Aorta (tissue), 5 donors: Measurements from ENCODE around the gene TRIM7. TPM values are rescaled to one million over a fixed set of nuclear protein-coding genes. Genes with fewer than 3 reads are reported as not detected.
"Not testable (repeated sequence)": the region's sequence is repeated elsewhere in the genome, so short reads cannot be mapped to it uniquely, and the experiment has no call there.

Experiments used
- ATAC-seq: fragments of 200-7000 bp; cut with Tn5 transposase; one replicate; pipeline ENCODE4 v1.9.1; 2022; ENCODE audit warnings: moderate library complexity; ENCODE audit not compliant: low FRiP score
- DNase-seq, 2 donors: peaks; one replicate each; pipeline ENCODE4 v3.0.0-alpha.2; 2020
- H3K27ac ChIP-seq, 2 donors: one replicate each; pipeline ENCODE4 v1.5.1; 2013; ENCODE audit warnings: low read length in 2 of 2, mild to moderate bottlenecking in 2 of 2, moderate library complexity in 2 of 2, control low read depth in 1 of 2, inconsistent platforms in 1 of 2, low read depth in 1 of 2
- H3K27me3 ChIP-seq, 2 donors: one replicate each; pipeline ENCODE4 v1.6.1; 2013; ENCODE audit warnings: control low read depth in 1 of 2, low read length in 1 of 2, mild to moderate bottlenecking in 1 of 2, moderate library complexity in 1 of 2; ENCODE audit not compliant: insufficient read depth in 2 of 2, control insufficient read depth in 1 of 2
- H3K36me3 ChIP-seq, 2 donors: one replicate each; pipeline ENCODE4 v1.6.1; 2013; ENCODE audit warnings: control low read depth in 1 of 2, low read length in 1 of 2, mild to moderate bottlenecking in 1 of 2; ENCODE audit not compliant: insufficient read depth in 2 of 2, control insufficient read depth in 1 of 2
- H3K4me1 ChIP-seq, 2 donors: one replicate each; pipeline ENCODE4 v1.6.1; 2013; ENCODE audit warnings: low read length in 2 of 2, control low read depth in 1 of 2, mild to moderate bottlenecking in 1 of 2, moderate library complexity in 1 of 2; ENCODE audit not compliant: insufficient read depth in 2 of 2, control insufficient read depth in 1 of 2
- H3K4me3 ChIP-seq, 2 donors: one replicate each; pipeline ENCODE4 v1.5.1; 2013; ENCODE audit warnings: low read length in 2 of 2, control low read depth in 1 of 2, mild to moderate bottlenecking in 1 of 2
- H3K9me3 ChIP-seq: one replicate; pipeline ENCODE4 v1.6.1; 2013; ENCODE audit warnings: mild to moderate bottlenecking, low read length; ENCODE audit not compliant: control insufficient read depth
- WGBS, 2 donors: extraction: QIAGEN DNeasy Blood & Tissue Kit; methylation state at CpG; one replicate each; pipeline ENCODE4 v1.1.7; 2013; 5-methylcytosine and 5-hydroxymethylcytosine counted together
- intact Hi-C, 2 donors: fragments of 100-400 bp; cut with DNase I; formaldehyde crosslinking; loops; one replicate each; pipeline versions ENCODE4 v1.14.2 to v1.15.0; 2022
- polyA plus RNA-seq, 2 donors: library from polyadenylated mRNA; stranded (reverse); fragments of 200-250 nt; gene quantifications; one replicate each; pipeline ENCODE4 v1.2.3, GENCODE V29; 2013
- total RNA-seq, 2 donors: library from RNA; stranded (reverse); fragmentation: NEBNext Ultra II Directional; extraction: Animal tissue kit (Norgen Biotek cat#: 25700); gene quantifications; one replicate each; pipeline ENCODE4 v1.2.1, GENCODE V29; 2021
- donor health status: healthy with polysubstance abuse.
- donor health status: Bipolar disorder and iron deficiency.
- donor health status: DM: no; HTN: no; CAD: no.
- donor health status: DM: no; HTN: no; CAD: no.
- donor health status: DM: yes; HTN: yes; CAD: no.

Gene TRIM7
- total and polyA plus RNA-seq, 4 donors = 3.0 to 6.9 (median 5.3) TPM

DNA sequence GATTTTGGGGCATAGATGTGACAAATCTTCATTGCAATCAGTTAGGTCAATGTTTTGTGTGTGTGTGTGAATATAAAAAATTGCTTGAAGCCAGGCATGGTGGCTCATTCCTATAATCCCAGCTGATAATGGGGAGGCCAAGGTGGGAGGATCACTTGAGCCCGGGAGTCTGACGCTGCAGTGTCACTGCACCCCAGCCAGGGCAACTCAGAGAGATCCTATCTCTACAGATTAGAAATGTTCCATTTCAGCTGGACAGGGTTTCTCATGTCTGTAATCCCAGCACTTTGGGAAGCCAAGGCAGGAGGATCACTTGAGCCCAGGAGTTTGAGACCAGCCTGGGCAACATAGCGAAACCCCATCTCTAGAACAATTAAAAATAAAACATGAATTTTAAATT lies 46.1 kb downstream of the TRIM7 start:
- 91 to 93% methylated on average over 3 of the region's 3 CpGs for WGBS, 2 donors
- Histone ChIP-seq H3K9me3 (no peaks in the 10 kb centered on the region), H3K4me1 (no peaks in the 10 kb centered on the region), H3K4me3 (no peak overlapping the region), H3K27me3 (no peaks in the 10 kb centered on the region), H3K36me3 (no peaks in the 10 kb centered on the region), H3K27ac (no peak overlapping the region)
- intact Hi-C loops = loop anchor here in 1 of 2 donors (10.0 kb wide), 1 partner anchor 374 kb away; no protein-coding TSS in a partner anchor
- DNase-seq (no peak), ATAC-seq (no peak)

GRCh38 chr5:181156758-181157157 lies 48.2 kb downstream of the TRIM7 start:
- no peak for ATAC-seq
- intact Hi-C loops = loop anchor here in 1 of 2 donors (10.0 kb wide), 1 partner anchor 372 kb away; no protein-coding TSS in a partner anchor

GRCh38 chr5:181153814-181154213 lies 51.2 kb downstream of the TRIM7 start:
- 75 to 84% methylated on average over 5 of the region's 5 CpGs for WGBS, 2 donors
- H3K27ac ChIP-seq = no peak overlapping the region
- H3K27me3 ChIP-seq = no peaks in the 10 kb centered on the region
- no peaks in the 10 kb centered on the region for H3K9me3 ChIP-seq
- intact Hi-C loops = loop anchor here in 1 of 2 donors (10.0 kb wide), 1 partner anchor 369 kb away; no protein-coding TSS in a partner anchor
- ATAC-seq (no peak), DNase-seq (no peak)
- H3K36me3 ChIP-seq = no peaks in the 10 kb centered on the region
- no peaks in the 10 kb centered on the region for H3K4me1 ChIP-seq
- H3K4me3 ChIP-seq = no peak overlapping the region

More at GRCh38 chr5:181156758-181157157, 48.2 kb downstream of the TRIM7 start:
- DNase-seq = no peak
- H3K27ac ChIP-seq = no peak overlapping the region
- H3K9me3 ChIP-seq = no peaks in the 10 kb centered on the region
- no peaks in the 10 kb centered on the region for H3K27me3 ChIP-seq
- no peaks in the 10 kb centered on the region for H3K4me1 ChIP-seq
- WGBS, 2 donors = 39 to 41% methylated on average over 3 of the region's 3 CpGs
- H3K4me3 ChIP-seq = no peak overlapping the region
- no peaks in the 10 kb centered on the region for H3K36me3 ChIP-seq

DNA sequence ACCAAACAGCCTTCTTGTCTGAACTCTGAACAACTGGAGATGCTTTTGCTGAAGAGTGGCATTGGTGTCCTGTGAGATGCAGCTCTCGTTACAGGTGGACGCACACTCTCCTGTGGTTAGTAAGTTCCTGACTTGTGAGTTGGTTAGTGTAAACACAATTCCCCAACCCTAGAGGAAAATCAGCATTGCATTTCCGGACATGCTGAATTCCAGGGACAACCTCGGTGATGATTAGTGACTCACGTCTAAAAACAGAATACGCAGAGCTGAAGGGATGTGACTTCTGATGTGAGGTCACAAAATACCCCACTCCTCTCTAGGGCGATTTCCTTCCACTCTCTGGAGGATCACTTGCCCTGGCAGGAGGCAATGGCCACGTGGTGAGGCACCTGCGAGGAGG lies 52.6 kb downstream of the TRIM7 start:
- WGBS, 2 donors = 69 to 72% methylated on average over 9 of the region's 9 CpGs
- H3K9me3 ChIP-seq = no peaks in the 10 kb centered on the region

GRCh38 chr5:181151146-181151545 lies 53.9 kb downstream of the TRIM7 start:
- 27 to 34% methylated on average over 9 of the region's 9 CpGs for WGBS, 2 donors

More for the DNA sequence above, 52.6 kb downstream of the TRIM7 start:
- H3K4me3 ChIP-seq = no peak overlapping the region
- intact Hi-C loops = loop anchor here in 1 of 2 donors (10.0 kb wide), 1 partner anchor 368 kb away; no protein-coding TSS in a partner anchor
- no peaks in the 10 kb centered on the region for H3K36me3 ChIP-seq
- ATAC-seq (no peak), DNase-seq (no peak)
- H3K27me3 ChIP-seq = no peaks in the 10 kb centered on the region
- H3K4me1 ChIP-seq = no peaks in the 10 kb centered on the region
- H3K27ac ChIP-seq = no peak overlapping the region

DNA sequence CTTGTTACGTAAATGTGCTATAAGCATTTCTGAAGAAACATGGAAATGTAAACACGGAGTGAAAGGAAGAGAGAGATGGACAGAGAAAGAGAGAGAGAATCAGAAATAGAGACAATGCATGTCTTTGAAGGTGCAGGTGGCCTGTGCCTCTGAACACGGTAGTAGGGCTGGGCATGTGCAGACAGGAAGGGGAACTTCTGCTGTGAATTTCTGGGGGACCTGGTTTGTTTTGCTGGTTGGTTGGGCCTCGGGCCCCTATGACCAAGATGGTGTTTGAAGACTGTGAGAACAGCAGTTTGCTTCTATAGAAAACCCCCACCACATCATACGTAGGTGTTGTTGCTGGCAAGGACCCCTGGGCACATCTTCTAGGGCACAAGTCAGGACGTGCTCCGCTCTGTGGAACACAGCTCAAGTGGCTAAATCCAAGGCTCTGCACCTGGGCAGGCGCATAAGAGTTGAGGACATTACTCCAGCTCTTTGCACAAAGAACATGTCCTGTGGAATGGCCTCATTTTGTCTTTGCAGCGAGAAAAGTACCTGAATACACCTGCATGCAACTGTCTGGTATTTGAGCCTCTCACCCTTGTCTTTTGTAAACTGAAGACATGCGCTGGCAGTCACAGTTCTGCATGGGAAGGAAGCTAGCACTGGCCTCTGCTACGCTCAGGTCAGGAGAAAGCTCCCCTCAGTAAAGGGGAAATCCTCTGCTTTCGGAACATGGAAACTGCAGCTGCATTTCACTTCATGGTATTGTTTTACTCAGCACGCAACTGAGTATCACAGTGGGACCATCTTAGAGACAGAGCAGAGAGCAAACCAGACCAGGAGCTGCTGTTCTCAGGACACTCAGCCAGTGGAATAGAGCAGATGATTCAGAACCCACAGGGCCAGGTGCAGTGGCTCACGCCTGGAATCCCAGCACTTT lies 54.9 kb downstream of the TRIM7 start:
- 75 to 78% methylated on average over 14 of the region's 14 CpGs for WGBS, 2 donors
- Histone ChIP-seq H3K27me3 (no peaks in the 10 kb centered on the region), H3K4me1 (no peaks in the 10 kb centered on the region), H3K4me3 (no peak overlapping the region), H3K27ac (no peak overlapping the region), H3K36me3 (no peaks in the 10 kb centered on the region), H3K9me3 (no peaks in the 10 kb centered on the region)
- no peak for ATAC-seq
- intact Hi-C loops = loop anchor here in 1 of 2 donors (10.0 kb wide), 1 partner anchor 365 kb away; no protein-coding TSS in a partner anchor
- DNase-seq = no peak

More at GRCh38 chr5:181151146-181151545, 53.9 kb downstream of the TRIM7 start:
- Histone ChIP-seq H3K27me3 (no peaks in the 10 kb centered on the region), H3K4me1 (no peaks in the 10 kb centered on the region), H3K27ac (no peak overlapping the region), H3K36me3 (no peaks in the 10 kb centered on the region), H3K9me3 (no peaks in the 10 kb centered on the region), H3K4me3 (no peak overlapping the region)
- ATAC-seq = no peak
- DNase-seq = no peak
- intact Hi-C loops = loop anchor here in 1 of 2 donors (10.0 kb wide), 1 partner anchor 366 kb away; no protein-coding TSS in a partner anchor

DNA sequence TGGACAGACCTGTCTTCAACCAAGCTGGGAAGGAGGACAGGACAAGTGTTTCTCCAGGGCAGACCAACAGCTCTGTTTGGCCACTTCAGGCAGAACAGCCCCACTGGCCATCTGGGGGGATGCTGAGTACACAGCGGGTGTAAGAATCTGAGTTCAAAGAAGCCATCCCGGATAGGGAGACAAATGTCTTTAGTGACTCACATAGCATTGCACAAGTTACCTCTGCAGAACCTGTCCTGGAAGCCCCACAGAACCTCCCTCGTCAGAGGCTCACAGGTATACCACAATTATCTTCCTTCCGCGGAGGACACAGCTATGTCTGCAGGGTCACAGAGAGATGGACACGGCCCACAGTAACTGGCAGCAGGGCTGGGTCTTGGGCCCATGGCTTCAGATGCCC lies 55.6 kb downstream of the TRIM7 start:
- Histone ChIP-seq H3K4me3 (no peak overlapping the region), H3K27me3 (no peaks in the 10 kb centered on the region), H3K4me1 (no peaks in the 10 kb centered on the region), H3K36me3 (no peaks in the 10 kb centered on the region), H3K9me3 (no peaks in the 10 kb centered on the region), H3K27ac (no peak overlapping the region)
- DNase-seq = no peak
- intact Hi-C loops = no loop called here
- 65 to 75% methylated on average over 6 of the region's 6 CpGs for WGBS, 2 donors
- ATAC-seq = no peak

DNA sequence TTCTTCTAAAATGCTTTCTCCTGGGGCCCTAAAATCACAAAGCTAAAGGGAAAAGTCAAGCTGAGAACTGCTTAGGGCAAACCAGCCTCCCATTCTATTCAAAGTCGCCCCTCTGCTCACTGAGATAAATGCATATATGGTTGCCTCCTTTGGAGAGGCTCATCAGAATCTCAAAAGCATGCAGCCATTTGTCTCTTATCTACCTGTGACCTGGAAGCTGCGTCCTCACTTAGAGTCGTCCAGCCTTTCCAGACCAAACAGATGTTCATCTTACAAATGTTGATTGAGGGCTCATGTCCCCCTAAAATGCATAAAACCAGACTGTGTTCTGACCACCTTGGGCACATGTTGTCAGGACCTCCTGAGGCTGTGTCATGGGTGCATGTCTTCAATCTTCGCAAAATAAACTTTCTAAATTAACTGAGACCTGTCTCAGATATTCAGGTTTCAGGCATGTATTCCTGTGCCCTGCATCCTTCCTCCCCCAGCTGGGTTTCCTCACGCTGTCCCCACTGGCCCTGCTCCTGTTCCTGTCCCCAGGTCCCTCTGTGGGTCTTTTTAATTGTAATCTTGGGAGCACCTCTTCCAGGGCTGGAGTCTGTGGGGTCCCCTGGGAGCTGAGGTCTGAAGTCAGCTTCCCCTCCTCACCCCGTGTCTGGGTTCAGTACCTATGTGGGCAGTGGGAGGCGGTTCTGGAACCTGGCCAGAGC lies 57.9 kb downstream of the TRIM7 start, which contains the start of gene OR2V2:
TSS of gene OR2V2 (plus strand) at position 660 of the 710 bp plus-strand sequence. CDS start 7,357 bp downstream, outside the sequence.
- H3K9me3 ChIP-seq, H3K27me3 ChIP-seq, DNase-seq, H3K36me3 ChIP-seq, H3K27ac ChIP-seq, ATAC-seq, H3K4me1 ChIP-seq, intact Hi-C loops, H3K4me3 ChIP-seq: not testable (repeated sequence)
- WGBS, 2 donors = 45 to 54% methylated on average over 6 to 7 of the region's 7 CpGs
